Astrocyte (in vitro differentiated cells and primary cell): ENCODE measurements around the gene HTRA1.

Experiments
- CTCF ChIP-seq: IDR thresholded peaks from 2 replicates; pipeline ENCODE4 v1.5.1; 2011; ENCODE audit warnings: low read depth, mild to moderate bottlenecking, inconsistent platforms, low read length, moderate library complexity; ENCODE audit not compliant: insufficient read depth
- EZH2 ChIP-seq: IDR thresholded peaks from 2 replicates; pipeline ENCODE4 v1.6.1; 2012; ENCODE audit warnings: mild to moderate bottlenecking, low read length, inconsistent platforms; ENCODE audit not compliant: insufficient read depth

- TF ChIP-seq CTCF, result no peak
- TF ChIP-seq EZH2, result no peak
Observed at GRCh38 chr10:122463466-122464249, 2.3 kb downstream of the HTRA1 start.
